ENCODE results near the gene LDB2.
"Not testable (repeated sequence)": the region's sequence is repeated elsewhere in the genome, so short reads cannot be mapped to it uniquely, and the experiment has no call there.

Gene LDB2

DNA sequence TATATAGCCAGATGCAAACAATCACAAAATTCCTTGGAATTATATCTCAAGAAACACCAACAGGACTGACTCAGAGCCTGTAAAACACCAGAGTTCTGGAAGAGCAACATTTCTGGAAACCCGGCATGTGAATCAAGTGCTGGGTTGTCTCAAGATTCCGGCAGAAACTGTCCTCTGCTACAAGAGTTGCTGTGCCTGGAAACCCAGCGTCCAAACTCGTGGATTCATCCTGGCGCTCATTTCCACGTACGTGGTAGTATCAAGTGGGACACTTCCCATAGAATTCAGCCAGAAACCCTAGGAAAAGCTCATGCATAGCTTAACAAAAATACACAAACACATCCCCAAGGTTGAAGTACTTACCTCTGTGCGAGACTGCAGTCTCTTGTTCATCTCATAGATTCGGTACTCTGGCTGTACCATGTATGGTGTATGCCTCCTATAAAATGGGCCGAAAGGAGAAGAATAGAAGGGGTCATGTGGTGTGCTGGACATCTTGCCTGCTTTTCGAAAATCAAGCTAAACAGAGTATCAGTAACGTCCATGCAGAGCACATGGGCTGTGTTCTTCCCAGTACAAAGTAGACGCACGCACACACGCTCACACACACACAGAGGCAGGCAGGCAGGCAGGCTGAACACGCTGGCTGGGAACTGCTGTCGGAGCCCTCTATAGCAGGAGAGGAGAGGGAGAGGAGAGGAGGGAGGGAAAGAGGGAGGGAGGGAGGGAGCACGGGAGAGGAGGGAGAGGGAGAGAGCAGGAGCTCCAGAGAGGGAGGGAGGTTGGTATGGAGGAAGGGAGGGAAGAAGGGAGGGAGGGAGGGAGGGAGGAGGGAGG lies at the start of gene LDB2:
LDB2 (minus strand) TSS at position 655 of the 837 bp plus-strand sequence.
- H3K9me3 Mint-ChIP-seq, result no peaks in the 10 kb centered on the region
- ATAC-seq (peak; percentile 31), DNase-seq (ENCODE audit: low spot score in 2 of 2) (no peak)
- no peaks in the 10 kb centered on the region for H3K36me3 Mint-ChIP-seq
- H3K27ac Mint-ChIP-seq, result no peak within 1 kb of the TSS
- H3K4me3 Mint-ChIP-seq, result no peak within 1 kb of the TSS
- no peaks in the 10 kb centered on the region for H3K4me1 Mint-ChIP-seq

- Mint-ChIP-seq H3K4me3 (no peak overlapping the region), H3K36me3 (no peaks in the 10 kb centered on the region), H3K4me1 (no peaks in the 10 kb centered on the region), H3K27ac (no peak overlapping the region), H3K9me3 (no peaks in the 10 kb centered on the region)
- DNase-seq (ENCODE audit: low spot score in 2 of 2), result no peak
- no peak for ATAC-seq
These were observed 44.0 kb upstream of the LDB2 start for GRCh38 chr4:16942491-16942890.

- ATAC-seq, result no peak
- H3K9me3 Mint-ChIP-seq, result no peaks in the 10 kb centered on the region
- H3K4me3 Mint-ChIP-seq, result no peak overlapping the region
- no peak for DNase-seq (ENCODE audit: low spot score in 2 of 2)
- no peak overlapping the region for H3K27ac Mint-ChIP-seq
- H3K4me1 Mint-ChIP-seq, result no peaks in the 10 kb centered on the region
- H3K36me3 Mint-ChIP-seq, result no peaks in the 10 kb centered on the region
These were observed 40.7 kb upstream of the LDB2 start for GRCh38 chr4:16939178-16939577.

DNA sequence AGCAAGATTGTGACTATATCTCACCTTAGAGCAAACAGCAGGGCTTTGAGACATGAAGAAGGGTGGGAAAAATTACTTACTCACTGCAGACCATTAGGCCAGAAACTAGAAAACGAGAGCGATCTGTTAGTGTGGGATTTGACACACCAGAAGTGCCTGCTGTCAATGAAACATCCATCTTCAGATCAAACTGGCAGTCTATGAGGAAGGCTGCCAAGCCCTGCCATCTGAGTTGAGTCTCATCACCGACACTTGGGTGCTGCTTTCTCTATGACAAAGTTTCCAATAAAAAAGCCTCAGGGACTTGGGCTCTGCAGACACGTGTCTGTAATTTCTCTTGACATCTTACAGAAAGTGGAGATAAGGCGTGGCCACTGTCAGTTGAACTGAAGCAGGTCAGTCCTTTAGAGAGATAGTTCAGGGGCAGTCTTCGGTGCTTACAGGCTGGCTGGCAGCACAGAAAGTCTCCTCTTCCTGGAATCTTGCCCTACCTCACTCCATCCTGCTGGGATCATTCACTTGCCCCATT lies 40.1 kb upstream of the LDB2 start:
- H3K27ac Mint-ChIP-seq, result no peak overlapping the region
- no peaks in the 10 kb centered on the region for H3K9me3 Mint-ChIP-seq
- H3K4me1 Mint-ChIP-seq, result no peaks in the 10 kb centered on the region
- peak; percentile 19 for ATAC-seq
- no peaks in the 10 kb centered on the region for H3K36me3 Mint-ChIP-seq
- no peak overlapping the region for H3K4me3 Mint-ChIP-seq
- DNase-seq (ENCODE audit: low spot score in 2 of 2), result no peak

GRCh38 chr4:16931339-16932305 lies 33.2 kb upstream of the LDB2 start:
- Mint-ChIP-seq H3K9me3 (no peaks in the 10 kb centered on the region), H3K4me3 (no peak overlapping the region), H3K27ac (no peak overlapping the region), H3K4me1 (no peaks in the 10 kb centered on the region), H3K36me3 (no peaks in the 10 kb centered on the region)
- ATAC-seq, result no peak
- no peak for DNase-seq (ENCODE audit: low spot score in 2 of 2)

DNA sequence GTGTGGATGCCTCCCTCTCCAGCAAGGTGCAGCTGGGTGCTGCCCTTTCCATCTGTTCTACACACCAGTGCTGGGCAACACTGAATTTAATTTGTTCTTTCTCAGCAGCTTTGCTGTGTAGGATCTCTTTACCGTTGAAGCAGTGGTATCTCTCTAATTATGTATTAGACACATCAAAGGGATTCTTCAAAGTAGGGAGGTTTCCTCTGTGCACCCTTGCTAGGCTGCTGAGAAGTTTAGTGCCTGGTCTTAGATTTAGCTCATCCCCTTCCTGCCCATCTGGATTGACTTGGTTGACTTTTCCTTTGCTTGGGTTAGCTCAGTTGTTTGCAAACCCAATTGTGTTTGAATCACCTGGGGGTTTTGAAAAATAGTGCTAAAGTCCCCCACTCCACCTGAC lies 27.8 kb upstream of the LDB2 start:
- H3K36me3 Mint-ChIP-seq, result no peaks in the 10 kb centered on the region
- ATAC-seq, result peak; percentile 13
- no peak overlapping the region for H3K4me3 Mint-ChIP-seq
- no peak overlapping the region for H3K27ac Mint-ChIP-seq
- H3K4me1 Mint-ChIP-seq, result no peaks in the 10 kb centered on the region
- no peak for DNase-seq (ENCODE audit: low spot score in 2 of 2)
- H3K9me3 Mint-ChIP-seq, result no peaks in the 10 kb centered on the region

DNA sequence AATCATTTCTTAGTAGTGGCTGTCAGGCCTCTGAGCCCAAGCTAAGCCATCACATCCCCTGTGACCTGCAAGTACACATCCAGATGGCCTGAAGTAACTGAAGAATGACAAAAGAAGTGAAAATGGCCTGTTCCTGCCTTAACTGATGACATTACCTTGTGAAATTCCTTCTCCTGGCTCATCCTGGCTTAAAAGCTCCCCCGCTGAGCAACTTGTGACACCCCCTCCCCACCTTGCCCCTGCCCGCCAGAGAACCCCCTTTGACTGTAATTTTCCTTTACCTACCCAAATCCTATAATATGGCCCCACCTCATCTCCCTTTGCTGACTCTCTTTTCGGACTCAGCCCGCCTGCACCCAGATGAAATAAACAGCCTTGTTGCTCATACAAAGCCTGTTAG lies 20.3 kb upstream of the LDB2 start:
- H3K27ac Mint-ChIP-seq; ATAC-seq; H3K9me3 Mint-ChIP-seq; H3K4me3 Mint-ChIP-seq; H3K36me3 Mint-ChIP-seq; H3K4me1 Mint-ChIP-seq; DNase-seq (ENCODE audit: low spot score in 2 of 2): not testable (repeated sequence)

DNA sequence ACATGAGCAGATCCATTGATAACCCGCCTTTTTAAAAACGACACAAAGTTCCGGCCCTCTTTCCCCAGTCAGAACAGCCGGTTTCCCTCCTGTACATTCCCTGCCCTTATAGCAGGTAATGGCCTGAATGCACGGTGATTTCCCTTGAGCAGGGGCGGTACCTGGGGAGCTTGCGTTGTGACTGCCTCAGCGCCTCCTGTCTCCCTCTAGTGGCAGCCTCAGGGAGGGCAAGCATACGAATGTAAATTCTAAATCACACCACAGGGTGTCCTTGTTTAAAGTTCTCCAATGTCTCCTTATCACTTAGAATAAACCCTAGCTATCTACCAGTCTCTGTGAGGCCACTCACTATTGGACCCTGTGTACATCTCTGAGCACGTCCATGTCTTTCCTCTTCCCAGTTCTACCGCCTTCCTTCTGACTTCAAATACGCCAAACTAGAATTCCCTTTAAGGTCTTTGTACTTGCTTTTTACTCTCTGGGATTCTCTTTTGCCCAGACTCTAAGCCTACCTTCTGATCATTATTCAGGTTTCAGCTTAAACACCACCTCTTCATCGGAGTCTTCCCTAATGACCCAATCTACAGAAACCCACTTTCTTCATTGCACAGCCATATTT lies 18.4 kb upstream of the LDB2 start:
- H3K36me3 Mint-ChIP-seq, result no peaks in the 10 kb centered on the region

DNA sequence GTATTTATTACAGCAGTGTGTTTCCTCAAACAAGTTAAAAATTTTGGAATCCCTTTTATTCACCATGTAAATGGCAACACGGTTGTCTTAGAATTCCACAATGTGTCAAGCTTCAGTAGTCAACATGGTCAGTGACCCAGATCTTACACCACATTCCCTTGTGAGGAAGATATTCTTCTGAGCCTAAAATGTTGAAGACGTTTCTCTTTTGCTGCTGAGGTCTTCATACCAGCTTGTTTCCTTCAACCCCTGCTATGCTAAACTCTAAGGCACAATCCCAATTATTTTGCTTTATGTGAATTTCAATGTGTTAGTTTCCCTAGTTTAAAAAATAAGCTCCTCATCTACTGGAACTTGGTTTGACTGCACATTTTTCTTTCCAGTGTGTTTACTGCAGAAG lies 17.6 kb upstream of the LDB2 start:
- H3K4me3 Mint-ChIP-seq, result no peak overlapping the region
- DNase-seq (ENCODE audit: low spot score in 2 of 2) (no peak), ATAC-seq (no peak)
- no peaks in the 10 kb centered on the region for H3K36me3 Mint-ChIP-seq
- no peaks in the 10 kb centered on the region for H3K4me1 Mint-ChIP-seq
- no peaks in the 10 kb centered on the region for H3K9me3 Mint-ChIP-seq
- H3K27ac Mint-ChIP-seq, result no peak overlapping the region

More for the DNA sequence above, 18.4 kb upstream of the LDB2 start:
- H3K4me1 Mint-ChIP-seq, result no peaks in the 10 kb centered on the region
- H3K4me3 Mint-ChIP-seq, result no peak overlapping the region
- DNase-seq (ENCODE audit: low spot score in 2 of 2) (peak; percentile 40 to 88), ATAC-seq (peak; percentile 81)
- no peaks in the 10 kb centered on the region for H3K9me3 Mint-ChIP-seq
- no peak overlapping the region for H3K27ac Mint-ChIP-seq

- Mint-ChIP-seq H3K4me3 (no peak overlapping the region), H3K4me1 (no peaks in the 10 kb centered on the region), H3K27ac (no peak overlapping the region), H3K36me3 (no peaks in the 10 kb centered on the region), H3K9me3 (no peaks in the 10 kb centered on the region)
- ATAC-seq (no peak), DNase-seq (ENCODE audit: low spot score in 2 of 2) (no peak)
These were observed 15.8 kb upstream of the LDB2 start for GRCh38 chr4:16914208-16914607.

DNA sequence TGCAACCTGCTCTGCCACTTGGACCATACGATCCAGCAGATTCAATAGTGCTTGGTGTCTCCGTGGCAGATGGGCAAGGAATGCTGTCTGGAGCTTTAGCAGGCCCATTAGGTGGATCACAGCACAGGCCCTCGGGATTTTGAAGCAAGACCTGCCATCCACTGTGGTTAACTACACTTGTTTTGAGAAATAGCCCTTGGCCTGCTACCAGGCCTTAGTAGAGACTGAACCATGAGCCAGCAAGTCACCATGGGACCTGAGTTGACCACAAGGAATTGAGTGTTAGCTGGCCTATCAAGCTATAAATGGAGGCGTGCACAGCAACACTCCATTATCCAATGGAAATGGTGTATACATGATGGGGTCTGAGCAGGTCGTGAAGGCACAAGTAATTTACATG lies 14.5 kb upstream of the LDB2 start:
- Mint-ChIP-seq H3K9me3 (no peaks in the 10 kb centered on the region), H3K36me3 (no peaks in the 10 kb centered on the region), H3K4me3 (no peak overlapping the region), H3K4me1 (no peaks in the 10 kb centered on the region), H3K27ac (no peak overlapping the region)
- DNase-seq (ENCODE audit: low spot score in 2 of 2) (no peak), ATAC-seq (no peak)

DNA sequence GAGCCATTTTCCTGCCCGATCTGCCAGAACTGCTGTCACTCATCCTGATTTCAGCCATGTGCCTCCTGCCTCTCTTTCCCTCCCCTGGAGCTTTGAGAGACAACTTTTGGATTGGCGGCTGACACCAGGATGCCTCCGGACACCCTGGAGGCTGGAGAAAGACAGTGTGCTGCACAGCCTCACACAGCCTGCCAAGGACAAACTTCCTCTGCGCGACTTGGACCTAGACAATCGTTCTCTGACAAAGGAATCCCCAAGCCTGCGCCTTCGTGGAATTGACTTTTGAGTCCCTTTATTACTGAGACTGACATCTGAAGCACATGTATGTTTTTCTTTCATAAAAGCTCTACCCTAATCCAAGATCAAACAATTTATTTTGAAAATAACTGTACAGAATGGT lies 10.8 kb upstream of the LDB2 start:
- no peaks in the 10 kb centered on the region for H3K4me1 Mint-ChIP-seq
- H3K9me3 Mint-ChIP-seq, result no peaks in the 10 kb centered on the region
- no peak overlapping the region for H3K4me3 Mint-ChIP-seq
- no peaks in the 10 kb centered on the region for H3K36me3 Mint-ChIP-seq
- H3K27ac Mint-ChIP-seq, result no peak overlapping the region
- ATAC-seq, result no peak
- no peak for DNase-seq (ENCODE audit: low spot score in 2 of 2)

- ATAC-seq, result no peak
- H3K27ac Mint-ChIP-seq, result no peak overlapping the region
- no peaks in the 10 kb centered on the region for H3K4me1 Mint-ChIP-seq
- no peak for DNase-seq (ENCODE audit: low spot score in 2 of 2)
- H3K4me3 Mint-ChIP-seq, result no peak overlapping the region
- H3K9me3 Mint-ChIP-seq, result no peaks in the 10 kb centered on the region
- H3K36me3 Mint-ChIP-seq, result no peaks in the 10 kb centered on the region
These were observed 10.1 kb upstream of the LDB2 start for GRCh38 chr4:16908377-16909021.

DNA sequence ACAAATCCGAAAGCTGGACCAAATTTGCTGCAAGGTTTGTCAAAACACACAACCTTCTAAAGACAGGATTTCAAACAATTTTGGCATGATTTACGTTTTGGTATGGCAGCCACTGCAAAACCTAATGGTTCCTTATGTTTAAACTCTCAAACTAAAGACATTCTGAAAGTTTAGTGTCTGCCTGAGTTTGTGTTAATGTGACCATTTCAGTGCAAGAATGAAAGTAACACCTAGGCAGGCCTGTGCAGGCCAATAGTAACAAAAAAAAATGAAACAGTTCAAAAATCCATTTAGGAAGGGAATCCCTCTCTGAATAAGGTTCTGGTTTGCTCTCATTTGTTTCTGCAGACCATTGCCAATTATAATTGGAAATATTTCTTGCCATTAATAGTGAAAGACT lies 1.9 kb upstream of the LDB2 start:
- no peak for ATAC-seq
- Mint-ChIP-seq H3K4me3 (no peak overlapping the region), H3K27ac (no peak overlapping the region), H3K36me3 (no peaks in the 10 kb centered on the region), H3K4me1 (no peaks in the 10 kb centered on the region), H3K9me3 (no peaks in the 10 kb centered on the region)
- DNase-seq (ENCODE audit: low spot score in 2 of 2), result no peak

All from stimulated activated effector memory CD8-positive, alpha-beta T cell treated with anti-CD3 and anti-CD28 coated beads, Interleukin-12 subunit alpha, Interleukin-12 subunit beta, amount 100 ng/mL, for 72 hours (primary cell).